Activated CD4-positive, alpha-beta memory T cell treated with anti-CD3 and anti-CD28 coated beads for 36 hours (primary cell): ENCODE measurements around the gene LRRC10. TPM values are rescaled to one million over a fixed set of nuclear protein-coding genes. Genes with fewer than 3 reads are reported as not detected.

ENCODE experiments used
- CTCF ChIA-PET: fragments of 350-600 bp; sonication (Branson Sonifier 250); formaldehyde crosslinking; loops from one replicate; lab custom pipeline; 2021; ENCODE audit warnings: antibody characterized with exemption, inconsistent platforms; lab: Charles Lee
- POLR2A ChIA-PET: fragments of 350-600 bp; sonication (Branson Sonifier 250); formaldehyde crosslinking; loops from one replicate; lab custom pipeline; 2021; ENCODE audit warnings: antibody characterized with exemption; lab: Charles Lee
- DNase-seq: peaks from one replicate; pipeline ENCODE4 v3.0.0-alpha.2; 2020
- H3K27ac Mint-ChIP-seq: one replicate; pipeline ENCODE4 v1.8.0; 2021; ENCODE audit warnings: mixed read lengths
- H3K27me3 Mint-ChIP-seq: one replicate; pipeline ENCODE4 v1.8.0; 2021; ENCODE audit warnings: mixed read lengths
- H3K36me3 Mint-ChIP-seq: one replicate; pipeline ENCODE4 v1.8.0; 2021; ENCODE audit warnings: mixed read lengths
- H3K4me1 Mint-ChIP-seq: one replicate; pipeline ENCODE4 v1.8.0; 2021; ENCODE audit warnings: low read depth, mixed read lengths
- H3K4me3 Mint-ChIP-seq: one replicate; pipeline ENCODE4 v1.8.0; 2021; ENCODE audit warnings: mild to moderate bottlenecking, mixed read lengths
- H3K9me3 Mint-ChIP-seq: one replicate; pipeline ENCODE4 v1.8.0; 2021; ENCODE audit warnings: mixed read lengths
- intact Hi-C: fragments of 100-400 bp; cut with micrococcal nuclease; formaldehyde crosslinking; loops from one replicate; pipeline ENCODE4 v1.15.1; 2023
- total RNA-seq, 2 experiments: library from RNA; stranded (reverse); gene quantifications; one replicate each; pipeline ENCODE4 v1.2.3, GENCODE V29; 2021

LRRC10 gene
- total RNA-seq, 2 experiments from 2014 or later, result not detected

DNA sequence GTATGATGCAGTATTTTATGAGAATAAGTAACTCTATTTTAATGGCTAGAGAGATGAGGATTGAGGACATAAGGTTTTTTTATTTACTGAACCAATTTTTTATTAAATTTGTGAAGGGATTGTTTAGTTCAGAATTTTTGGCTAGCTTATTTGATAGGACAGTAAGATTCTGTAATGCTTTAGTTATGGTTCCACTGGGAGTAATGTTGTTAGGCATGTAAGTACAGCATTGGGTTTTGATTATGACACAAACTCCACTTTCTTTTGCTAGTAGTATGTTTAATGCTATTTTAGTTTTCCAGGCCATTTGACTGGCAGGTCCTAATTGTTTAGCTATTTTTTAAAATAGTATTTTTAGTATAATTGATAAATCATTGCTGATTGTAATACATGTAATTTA, 33.8 kb upstream of the LRRC10 start:
- ChIA-PET POLR2A (no interaction called here), CTCF (interaction anchor here (0.6 kb wide), 1 partner anchor 174 kb away, joined by 4 read pairs; the partner anchor contains the start of gene FRS2)
- H3K4me3 Mint-ChIP-seq, result no peak overlapping the region
- no peaks in the 10 kb centered on the region for H3K4me1 Mint-ChIP-seq
- H3K27ac Mint-ChIP-seq, result no peak overlapping the region
- H3K9me3 Mint-ChIP-seq, result no peaks in the 10 kb centered on the region
- no peak for DNase-seq
- no peaks in the 10 kb centered on the region for H3K36me3 Mint-ChIP-seq
- intact Hi-C loops, result no loop called here
- peaks cover 2% of the 10 kb centered on the region for H3K27me3 Mint-ChIP-seq

DNA sequence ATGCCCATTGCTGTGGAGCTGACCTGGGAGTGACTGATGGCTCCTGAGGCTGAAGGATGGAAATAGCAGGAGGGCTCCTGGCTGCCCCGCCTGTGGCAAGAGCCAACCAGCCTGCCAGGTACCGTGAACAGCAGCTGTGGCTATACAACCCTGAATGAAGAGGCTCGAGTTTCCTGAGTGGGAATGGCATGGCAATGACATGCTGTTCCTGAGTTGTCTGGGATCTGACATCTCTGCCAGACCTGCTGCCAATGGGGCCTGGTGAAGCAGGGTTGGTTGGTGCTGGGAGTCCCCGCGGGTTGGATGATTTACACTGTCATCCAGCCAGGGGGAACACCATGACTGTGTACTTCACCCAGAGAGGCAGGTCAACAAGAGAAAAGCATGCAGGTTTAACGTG, 31.8 kb upstream of the LRRC10 start:
- Mint-ChIP-seq H3K4me1 (no peaks in the 10 kb centered on the region), H3K9me3 (no peaks in the 10 kb centered on the region), H3K4me3 (no peak overlapping the region), H3K27ac (no peak overlapping the region), H3K36me3 (no peaks in the 10 kb centered on the region), H3K27me3 (peaks cover 2% of the 10 kb centered on the region)
- intact Hi-C loops, result no loop called here
- DNase-seq, result no peak
- POLR2A ChIA-PET, result no interaction called here
- CTCF ChIA-PET, result interaction anchor here (5.0 kb wide), 1 partner anchor 285 kb away, joined by 48 read pairs; no protein-coding TSS in a partner anchor

DNA sequence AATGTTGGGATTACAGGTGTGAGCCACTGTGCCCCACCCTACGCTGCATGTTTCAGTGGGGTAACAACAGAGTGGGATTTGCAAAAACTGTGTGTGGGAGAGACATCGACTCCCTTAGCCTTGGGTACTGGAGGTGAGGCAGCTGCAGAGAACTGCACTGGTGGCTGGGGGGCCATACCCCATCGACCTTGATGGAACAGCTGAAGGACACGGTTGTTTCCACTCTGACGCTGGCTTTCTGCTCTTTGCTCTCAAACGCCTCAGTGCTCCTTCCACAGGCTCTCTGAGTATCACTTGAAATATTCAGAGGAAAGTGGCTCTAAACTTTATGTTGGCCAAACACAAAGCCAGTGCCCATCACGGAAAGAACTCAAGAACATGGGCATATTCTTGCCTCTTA, 30.8 kb upstream of the LRRC10 start:
- Mint-ChIP-seq H3K4me3 (no peak overlapping the region), H3K27ac (no peak overlapping the region), H3K9me3 (no peaks in the 10 kb centered on the region), H3K4me1 (no peaks in the 10 kb centered on the region), H3K36me3 (no peaks in the 10 kb centered on the region), H3K27me3 (no peaks in the 10 kb centered on the region)
- intact Hi-C loops, result no loop called here
- ChIA-PET CTCF (interaction anchor here (3.7 to 5.0 kb wide), 2 partner anchors 284 to 350 kb away, joined by 12 to 48 read pairs; no protein-coding TSS in a partner anchor), POLR2A (interaction anchor here (0.7 kb wide), 1 partner anchor 726 kb away, joined by 4 read pairs; no protein-coding TSS in a partner anchor)
- DNase-seq, result no peak

DNA sequence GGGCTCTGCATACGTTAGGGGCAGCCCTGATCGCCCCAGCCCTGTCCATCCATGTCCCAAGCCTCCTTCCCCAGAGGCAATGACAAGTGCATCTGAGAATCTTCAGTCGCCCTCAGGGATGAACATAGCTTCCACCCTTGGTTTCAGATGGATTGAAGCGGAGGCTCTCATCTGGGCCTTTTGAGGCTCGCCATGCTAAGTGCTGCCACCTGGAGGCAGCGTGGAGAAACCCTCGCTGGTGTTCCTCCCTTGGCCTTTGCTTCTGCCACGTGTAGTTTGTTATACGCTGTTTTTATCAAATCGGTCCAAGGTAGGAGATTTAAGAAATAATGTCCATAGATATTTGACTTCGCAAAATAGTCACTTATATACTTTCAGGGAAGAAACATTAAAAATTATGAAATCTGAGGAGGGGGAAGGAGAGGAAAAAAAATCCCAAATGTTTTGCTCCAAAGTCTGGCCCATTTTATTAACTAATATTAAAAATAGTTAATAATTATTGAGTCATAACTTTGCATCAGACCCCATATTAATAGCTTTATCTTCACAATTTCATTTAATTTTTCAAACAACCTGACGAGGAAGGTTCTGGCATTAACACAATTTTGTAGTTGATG, 28.8 kb upstream of the LRRC10 start:
- POLR2A ChIA-PET, result no interaction called here
- Mint-ChIP-seq H3K27ac (no peak overlapping the region), H3K4me3 (no peak overlapping the region), H3K9me3 (no peaks in the 10 kb centered on the region), H3K4me1 (no peaks in the 10 kb centered on the region), H3K27me3 (no peaks in the 10 kb centered on the region), H3K36me3 (no peaks in the 10 kb centered on the region)
- CTCF ChIA-PET, result interaction anchor here (0.5 to 5.0 kb wide), 32 partner anchors 8 to 1316 kb away, joined by 3 to 48 read pairs (median 4); partner anchors contain the start of gene FRS2
- peak; percentile 73 for DNase-seq
- intact Hi-C loops, result loop anchor here (1.0 to 5.0 kb wide), 4 partner anchors 55 to 482 kb away; partner anchors contain the start of gene CCT2

DNA sequence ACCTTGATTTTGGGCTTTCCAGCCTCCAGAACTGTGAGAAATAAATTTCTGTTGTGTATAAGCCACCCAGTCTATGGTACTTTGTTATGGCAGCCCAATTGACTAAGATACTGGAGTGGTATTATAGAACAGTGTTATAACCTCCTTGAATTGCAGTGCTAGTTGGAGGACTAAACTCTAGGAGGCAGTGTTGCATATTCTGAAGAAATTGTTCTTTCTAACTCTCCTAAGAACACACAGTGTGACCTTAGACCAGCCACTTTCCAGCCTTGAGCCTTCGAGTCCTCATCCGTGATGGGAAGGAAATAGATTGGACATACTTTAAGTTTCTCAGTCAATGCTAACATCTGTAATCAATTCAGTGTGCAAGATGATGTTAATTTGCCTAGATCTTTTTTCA, 22.4 kb upstream of the LRRC10 start:
- H3K27ac Mint-ChIP-seq, result no peak overlapping the region
- no peaks in the 10 kb centered on the region for H3K36me3 Mint-ChIP-seq
- no peak overlapping the region for H3K4me3 Mint-ChIP-seq
- intact Hi-C loops, result no loop called here
- CTCF ChIA-PET, result no interaction called here
- no peaks in the 10 kb centered on the region for H3K27me3 Mint-ChIP-seq
- peaks cover 3% of the 10 kb centered on the region for H3K4me1 Mint-ChIP-seq
- no peaks in the 10 kb centered on the region for H3K9me3 Mint-ChIP-seq
- no peak for DNase-seq
- POLR2A ChIA-PET, result no interaction called here

DNA sequence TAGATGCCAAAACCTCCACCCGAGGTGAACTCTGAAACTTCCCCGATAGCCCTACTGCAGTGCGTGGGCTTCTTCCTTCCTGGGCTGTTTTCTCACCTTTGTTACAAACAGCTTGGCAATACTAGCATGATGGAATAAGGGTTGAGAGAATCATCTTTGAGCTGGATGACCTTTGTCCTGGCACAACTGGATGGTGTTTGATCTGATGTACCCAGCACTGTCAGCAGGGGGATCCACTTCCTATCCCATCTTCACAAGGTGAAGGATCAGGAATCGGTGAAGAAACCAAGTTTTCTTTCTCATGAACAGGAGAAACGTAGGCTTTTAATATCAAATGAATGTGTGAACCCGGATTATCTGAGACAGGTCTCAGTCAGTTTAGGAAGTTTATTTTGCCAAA, 19.5 kb upstream of the LRRC10 start:
- H3K4me1 Mint-ChIP-seq, result peaks cover 3% of the 10 kb centered on the region
- no peaks in the 10 kb centered on the region for H3K27me3 Mint-ChIP-seq
- POLR2A ChIA-PET, result no interaction called here
- H3K9me3 Mint-ChIP-seq, result no peaks in the 10 kb centered on the region
- no peak overlapping the region for H3K4me3 Mint-ChIP-seq
- H3K27ac Mint-ChIP-seq, result no peak overlapping the region
- H3K36me3 Mint-ChIP-seq, result no peaks in the 10 kb centered on the region
- DNase-seq, result no peak
- intact Hi-C loops, result no loop called here
- CTCF ChIA-PET, result interaction anchor here (0.6 to 1.5 kb wide), 2 partner anchors 10 to 37 kb away, joined by 3 read pairs; no protein-coding TSS in a partner anchor

DNA sequence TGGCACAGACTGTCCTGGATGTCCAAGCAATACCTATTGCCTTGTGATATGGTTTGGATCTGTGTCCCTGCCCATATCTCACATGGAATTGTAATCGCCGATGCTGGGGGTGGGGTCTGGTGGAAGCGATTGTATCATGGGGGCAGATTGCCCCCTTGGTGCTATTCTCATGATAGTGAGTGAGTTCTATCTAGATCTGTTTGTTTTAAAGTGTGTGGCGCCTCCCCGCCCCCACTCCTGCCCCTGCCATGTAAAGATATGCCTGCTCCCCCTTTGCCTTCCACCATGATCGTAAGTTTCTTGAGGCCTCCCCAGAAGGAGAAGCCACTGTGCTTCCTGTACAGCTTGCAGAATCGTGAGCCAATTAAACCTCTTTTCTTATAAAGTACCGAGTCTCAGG, 16.8 kb upstream of the LRRC10 start:
- H3K4me1 Mint-ChIP-seq, result peaks cover 3% of the 10 kb centered on the region
- ChIA-PET CTCF (interaction anchor here (3.2 kb wide), 1 partner anchor 13 kb away, joined by 11 read pairs; no protein-coding TSS in a partner anchor), POLR2A (no interaction called here)
- no peak overlapping the region for H3K4me3 Mint-ChIP-seq
- H3K9me3 Mint-ChIP-seq, result no peaks in the 10 kb centered on the region
- no peaks in the 10 kb centered on the region for H3K27me3 Mint-ChIP-seq
- no peaks in the 10 kb centered on the region for H3K36me3 Mint-ChIP-seq
- intact Hi-C loops, result no loop called here
- H3K27ac Mint-ChIP-seq, result no peak overlapping the region
- no peak for DNase-seq

DNA sequence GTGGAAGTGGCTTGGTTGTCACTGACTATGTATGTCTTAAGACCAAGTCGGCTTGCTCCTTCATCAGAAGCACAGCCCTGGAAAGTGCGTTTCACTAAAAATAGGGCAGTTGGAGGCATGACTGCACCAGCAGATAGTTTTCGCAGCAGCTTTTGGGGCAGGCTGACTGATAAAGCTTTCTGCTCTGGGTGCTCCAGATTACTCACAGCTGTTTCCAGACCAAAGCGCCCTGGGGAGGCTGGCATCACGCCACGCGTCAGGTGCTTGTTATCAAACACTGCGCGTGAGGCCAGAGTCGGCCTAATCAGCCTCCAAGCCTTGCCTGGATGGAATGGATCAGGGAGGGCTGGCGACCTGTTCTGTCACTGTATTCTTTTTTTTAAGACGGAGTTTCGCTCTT, 13.3 kb upstream of the LRRC10 start:
- H3K27me3 Mint-ChIP-seq, result peaks cover 12% of the 10 kb centered on the region
- H3K27ac Mint-ChIP-seq, result no peak overlapping the region
- intact Hi-C loops, result no loop called here
- H3K9me3 Mint-ChIP-seq, result no peaks in the 10 kb centered on the region
- H3K4me3 Mint-ChIP-seq, result no peak overlapping the region
- POLR2A ChIA-PET, result no interaction called here
- no peaks in the 10 kb centered on the region for H3K4me1 Mint-ChIP-seq
- H3K36me3 Mint-ChIP-seq, result no peaks in the 10 kb centered on the region
- DNase-seq, result no peak
- CTCF ChIA-PET, result interaction anchor here (1.2 kb wide), 1 partner anchor 15 kb away, joined by 6 read pairs; no protein-coding TSS in a partner anchor

DNA sequence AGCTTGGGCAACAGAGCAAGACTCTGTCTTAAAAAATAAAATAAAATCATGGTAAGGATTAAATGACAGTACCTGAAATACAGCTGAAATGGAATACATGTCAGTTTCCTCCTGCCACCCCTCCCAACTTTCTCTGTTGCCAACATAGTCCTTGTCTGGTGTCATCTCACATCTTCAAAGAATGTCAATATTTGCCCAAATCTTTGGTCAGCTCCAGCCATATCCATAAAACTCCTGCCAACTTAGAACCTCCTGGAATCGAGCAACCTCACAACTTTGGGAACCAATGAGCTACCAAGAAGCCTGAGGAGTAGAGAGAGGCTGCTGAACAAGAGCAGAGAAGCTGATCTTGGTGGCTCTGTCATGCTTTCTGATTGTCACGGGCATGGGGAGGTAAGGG, 10.8 kb upstream of the LRRC10 start:
- DNase-seq, result no peak
- H3K27me3 Mint-ChIP-seq, result peaks cover 20% of the 10 kb centered on the region
- H3K4me1 Mint-ChIP-seq, result no peaks in the 10 kb centered on the region
- no peak overlapping the region for H3K27ac Mint-ChIP-seq
- ChIA-PET POLR2A (no interaction called here), CTCF (no interaction called here)
- intact Hi-C loops, result no loop called here
- H3K9me3 Mint-ChIP-seq, result no peaks in the 10 kb centered on the region
- H3K4me3 Mint-ChIP-seq, result no peak overlapping the region
- no peaks in the 10 kb centered on the region for H3K36me3 Mint-ChIP-seq

DNA sequence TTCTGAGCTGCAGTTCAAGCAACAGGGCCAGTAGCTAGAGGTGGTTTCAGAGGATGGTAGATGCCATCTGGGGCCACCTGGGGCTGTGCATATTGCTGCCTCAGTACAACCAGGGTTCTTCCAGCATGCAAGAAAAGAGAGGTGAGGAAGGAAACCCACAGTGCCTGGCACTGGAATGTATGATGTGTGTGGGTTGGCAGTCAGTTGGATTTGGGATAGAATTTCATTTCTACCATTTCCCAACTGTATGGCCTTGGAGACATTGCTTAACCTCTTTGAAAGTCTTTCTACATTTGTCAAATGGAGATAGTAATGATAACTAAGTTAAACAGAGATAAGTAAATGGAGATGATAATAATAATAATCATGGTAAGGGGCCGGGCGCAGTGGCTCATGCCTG, 10.2 kb upstream of the LRRC10 start:
- ChIA-PET CTCF (no interaction called here), POLR2A (no interaction called here)
- Mint-ChIP-seq H3K9me3 (no peaks in the 10 kb centered on the region), H3K27me3 (peaks cover 20% of the 10 kb centered on the region), H3K4me1 (no peaks in the 10 kb centered on the region), H3K36me3 (no peaks in the 10 kb centered on the region), H3K27ac (no peak overlapping the region), H3K4me3 (no peak overlapping the region)
- DNase-seq, result no peak
- intact Hi-C loops, result no loop called here

DNA sequence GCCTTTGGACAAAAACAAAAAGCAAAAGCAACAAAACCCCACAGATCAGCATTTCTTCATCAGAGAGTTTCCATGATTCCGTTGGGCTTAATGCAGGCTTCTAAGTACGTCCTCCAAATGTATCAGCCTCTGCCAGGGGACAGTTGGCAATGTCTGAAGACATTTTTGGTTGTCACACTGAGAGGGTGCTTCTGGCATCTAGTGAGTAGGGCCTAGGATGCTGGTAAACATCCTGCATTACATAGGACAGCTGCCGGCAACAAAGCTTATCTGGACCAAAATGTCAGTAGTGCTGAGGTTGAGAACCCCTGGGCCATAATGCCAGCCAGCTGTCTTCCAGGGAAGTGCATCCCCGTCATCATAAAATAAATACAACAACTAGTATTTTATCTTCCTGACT, 9.4 kb upstream of the LRRC10 start:
- H3K36me3 Mint-ChIP-seq, result no peaks in the 10 kb centered on the region
- ChIA-PET POLR2A (no interaction called here), CTCF (no interaction called here)
- no peaks in the 10 kb centered on the region for H3K4me1 Mint-ChIP-seq
- intact Hi-C loops, result no loop called here
- no peaks in the 10 kb centered on the region for H3K9me3 Mint-ChIP-seq
- DNase-seq, result no peak
- H3K27ac Mint-ChIP-seq, result no peak overlapping the region
- H3K27me3 Mint-ChIP-seq, result peaks cover 26% of the 10 kb centered on the region
- no peak overlapping the region for H3K4me3 Mint-ChIP-seq

DNA sequence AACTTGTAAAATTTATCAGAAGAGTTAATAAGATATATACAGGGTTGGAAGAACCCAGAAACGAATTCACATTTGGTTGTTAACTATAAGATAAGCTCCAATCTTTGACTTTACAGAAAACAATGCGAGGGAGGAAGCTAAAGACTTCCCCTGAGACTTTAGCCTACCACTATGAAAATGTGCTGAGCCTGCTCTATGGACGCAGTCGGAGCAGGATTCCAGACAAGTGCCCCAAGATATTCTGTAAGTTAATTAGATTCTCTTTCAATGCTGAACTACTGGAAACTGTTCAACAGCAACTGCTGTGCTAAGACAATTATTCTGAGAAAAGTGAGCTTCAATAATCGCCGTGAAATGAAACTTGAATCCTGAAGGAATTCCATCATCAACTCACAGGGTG, 8.3 kb upstream of the LRRC10 start:
- intact Hi-C loops, result no loop called here
- Mint-ChIP-seq H3K36me3 (no peaks in the 10 kb centered on the region), H3K9me3 (no peaks in the 10 kb centered on the region), H3K27ac (no peak overlapping the region), H3K27me3 (peaks cover 26% of the 10 kb centered on the region), H3K4me3 (no peak overlapping the region), H3K4me1 (no peaks in the 10 kb centered on the region)
- no peak for DNase-seq
- ChIA-PET POLR2A (no interaction called here), CTCF (interaction anchor here (0.8 kb wide), 1 partner anchor 20 kb away, joined by 3 read pairs; no protein-coding TSS in a partner anchor)

DNA sequence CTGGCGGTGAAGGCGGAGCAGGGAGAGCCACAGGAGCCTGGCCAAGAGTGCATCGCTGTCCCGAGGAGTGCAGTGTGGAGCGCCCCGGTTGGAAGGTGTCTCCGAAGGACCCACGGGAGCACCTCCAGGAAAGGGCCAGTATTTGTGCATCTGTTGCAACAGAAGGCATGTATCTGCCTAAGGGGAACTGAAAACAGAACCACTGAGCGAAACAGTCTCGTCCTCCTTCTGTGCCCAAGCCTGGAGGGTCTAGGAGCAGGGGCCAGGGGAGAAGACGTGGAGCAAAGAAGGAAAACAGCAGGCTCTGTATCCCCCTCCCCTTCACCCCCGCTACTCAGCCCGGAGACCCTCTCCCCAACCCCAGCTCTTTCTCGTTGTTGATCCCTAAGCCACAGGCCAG, 5.3 kb upstream of the LRRC10 start:
- Mint-ChIP-seq H3K36me3 (no peaks in the 10 kb centered on the region), H3K9me3 (no peaks in the 10 kb centered on the region), H3K27me3 (peaks cover 26% of the 10 kb centered on the region), H3K4me1 (no peaks in the 10 kb centered on the region), H3K27ac (no peak overlapping the region), H3K4me3 (no peak overlapping the region)
- CTCF ChIA-PET, result no interaction called here
- intact Hi-C loops, result no loop called here
- POLR2A ChIA-PET, result no interaction called here
- DNase-seq, result no peak
